Colonic mucosa (tissue), 4 donors: ENCODE data around the gene COL27A1. TPM values are rescaled to one million over a fixed set of nuclear protein-coding genes. Genes with fewer than 3 reads are reported as not detected.

ENCODE experiments used
- DNase-seq: peaks from one replicate; pipeline ENCODE4 v3.0.0-alpha.2; 2020
- H3K27ac ChIP-seq: fragments of 200-600 bp; one replicate; pipeline ENCODE4 v1.8.0; 2021
- H3K27me3 ChIP-seq: fragments of 200-600 bp; one replicate; pipeline ENCODE4 v1.8.0; 2021
- H3K36me3 ChIP-seq: fragments of 200-600 bp; one replicate; pipeline ENCODE4 v1.8.0; 2021
- H3K4me1 ChIP-seq: fragments of 200-600 bp; one replicate; pipeline ENCODE4 v1.8.0; 2021; ENCODE audit warnings: mild to moderate bottlenecking
- H3K4me3 ChIP-seq: fragments of 200-600 bp; one replicate; pipeline ENCODE4 v1.8.0; 2021
- H3K9ac ChIP-seq, 2 donors: one replicate each; pipeline ENCODE4 v1.7.0; 2013; ENCODE audit warnings: control low read depth in 2 of 2, low read depth in 2 of 2, low read length in 2 of 2
- H3K9me3 ChIP-seq: fragments of 200-600 bp; one replicate; pipeline ENCODE4 v1.8.0; 2021
- CTCF ChIP-seq: fragments of 200-600 bp; IDR thresholded peaks from one replicate; pipeline ENCODE4 v1.8.0; 2022; ENCODE audit warnings: antibody characterized with exemption, mild to moderate bottlenecking
- intact Hi-C: fragments of 100-400 bp; cut with DNase I; formaldehyde crosslinking; loops from one replicate; pipeline ENCODE4 v1.14.1; 2022
- total RNA-seq, 2 donors: library from RNA; stranded (reverse); fragmentation: NEBNext Ultra II Directional in 1 of 2; extraction: Animal tissue kit (Norgen Biotek cat#: 25700) in 1 of 2; gene quantifications; one replicate each; pipeline ENCODE4 v1.2.1, GENCODE V29; 2021
- donor health status: healthy.
- donor health status: DM: no; HTN: no; CAD: no.
- donor health status: DM: no; HTN: no; CAD: no.

The COL27A1 gene
- total RNA-seq, 2 donors from 2014 or later = 2.9 to 4.2 TPM

GRCh38 chr9:114164191-114164794, 9.0 kb downstream of the COL27A1 start:
- TF ChIP-seq CTCF = no peak
- Histone ChIP-seq H3K36me3 (no peaks in the 10 kb centered on the region), H3K4me3 (no peak overlapping the region), H3K27me3 (no peaks in the 10 kb centered on the region), H3K9me3 (no peaks in the 10 kb centered on the region), H3K4me1 (no peaks in the 10 kb centered on the region), H3K9ac (no peak overlapping the region), H3K27ac (no peak overlapping the region)
- intact Hi-C loops = no loop called here
- DNase-seq = no peak

- Histone ChIP-seq H3K36me3 (no peaks in the 10 kb centered on the region), H3K27me3 (no peaks in the 10 kb centered on the region), H3K9me3 (no peaks in the 10 kb centered on the region), H3K27ac (no peak overlapping the region), H3K9ac (no peak overlapping the region), H3K4me1 (no peaks in the 10 kb centered on the region), H3K4me3 (no peak overlapping the region)
- no peak for TF ChIP-seq CTCF
- intact Hi-C loops = no loop called here
- no peak for DNase-seq
Measured at GRCh38 chr9:114165407-114166102, 10.2 kb downstream of the COL27A1 start.

GRCh38 chr9:114166103-114166470, 10.8 kb downstream of the COL27A1 start:
- Histone ChIP-seq H3K9me3 (no peaks in the 10 kb centered on the region), H3K4me1 (no peaks in the 10 kb centered on the region), H3K36me3 (no peaks in the 10 kb centered on the region), H3K27me3 (no peaks in the 10 kb centered on the region), H3K27ac (no peak overlapping the region), H3K9ac (no peak overlapping the region), H3K4me3 (no peak overlapping the region)
- no peak for DNase-seq
- TF ChIP-seq CTCF = no peak
- intact Hi-C loops = no loop called here

DNA sequence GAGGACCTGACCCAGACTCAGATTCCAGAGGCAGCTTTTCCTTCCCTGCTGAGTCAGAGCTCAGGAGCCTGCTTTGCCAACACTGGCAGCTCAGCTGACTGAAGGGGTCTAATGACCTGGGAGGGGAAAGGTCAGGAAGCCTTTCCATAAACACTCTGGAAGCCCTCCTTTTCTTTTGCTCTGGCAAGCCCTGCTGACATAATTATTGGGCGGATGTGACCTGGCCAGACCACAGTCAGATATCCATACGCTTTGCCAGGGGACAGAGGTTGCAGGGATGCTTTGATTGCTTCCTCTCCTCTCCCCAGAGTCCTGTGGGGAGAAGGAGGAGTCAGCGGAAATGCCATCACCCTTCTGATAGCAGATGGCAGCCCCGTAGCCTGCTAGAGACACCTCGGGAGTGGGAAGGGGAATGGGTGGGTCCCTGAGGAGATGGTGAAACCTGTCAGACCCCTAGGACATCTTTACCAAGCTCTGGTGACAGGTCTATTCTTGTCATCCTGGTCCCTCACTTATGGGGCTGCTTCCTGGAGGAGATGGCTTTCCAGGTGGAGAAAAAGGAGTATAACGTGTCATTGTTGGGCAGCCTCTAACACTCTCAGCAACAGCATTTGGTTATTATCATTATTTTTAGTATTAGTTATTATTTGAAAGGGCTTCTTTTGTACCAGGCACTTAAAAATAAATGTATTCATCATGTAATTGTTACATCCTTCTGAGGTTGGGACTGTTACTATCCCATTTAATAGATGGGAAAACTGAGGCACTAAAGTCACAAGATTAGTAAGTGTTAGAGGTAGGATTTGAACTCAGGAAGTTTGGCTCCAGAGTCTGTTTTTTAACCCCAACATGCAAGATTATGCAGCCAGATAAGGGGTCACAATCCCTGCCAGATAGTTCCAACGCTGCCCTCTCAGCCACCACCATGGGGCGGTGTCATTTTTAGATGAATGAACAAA, 11.6 kb downstream of the COL27A1 start:
- no peak overlapping the region for H3K27ac ChIP-seq
- H3K27me3 ChIP-seq = no peaks in the 10 kb centered on the region
- H3K9me3 ChIP-seq = no peaks in the 10 kb centered on the region
- intact Hi-C loops = no loop called here
- DNase-seq = no peak
- H3K9ac ChIP-seq = no peak overlapping the region
- no peak for TF ChIP-seq CTCF
- H3K4me3 ChIP-seq = no peak overlapping the region
- H3K4me1 ChIP-seq = no peaks in the 10 kb centered on the region
- no peaks in the 10 kb centered on the region for H3K36me3 ChIP-seq

- no peak overlapping the region for H3K27ac ChIP-seq
- no peak for DNase-seq
- no peak overlapping the region for H3K4me3 ChIP-seq
- no peaks in the 10 kb centered on the region for H3K27me3 ChIP-seq
- intact Hi-C loops = no loop called here
- H3K4me1 ChIP-seq = no peaks in the 10 kb centered on the region
- no peaks in the 10 kb centered on the region for H3K9me3 ChIP-seq
- no peak for TF ChIP-seq CTCF
- no peak overlapping the region for H3K9ac ChIP-seq
- H3K36me3 ChIP-seq = no peaks in the 10 kb centered on the region
Measured at GRCh38 chr9:114167591-114168091, 12.3 kb downstream of the COL27A1 start.
